ENCODE measurements around the gene DIP2C.

- TF ChIP-seq, protein P1, sequence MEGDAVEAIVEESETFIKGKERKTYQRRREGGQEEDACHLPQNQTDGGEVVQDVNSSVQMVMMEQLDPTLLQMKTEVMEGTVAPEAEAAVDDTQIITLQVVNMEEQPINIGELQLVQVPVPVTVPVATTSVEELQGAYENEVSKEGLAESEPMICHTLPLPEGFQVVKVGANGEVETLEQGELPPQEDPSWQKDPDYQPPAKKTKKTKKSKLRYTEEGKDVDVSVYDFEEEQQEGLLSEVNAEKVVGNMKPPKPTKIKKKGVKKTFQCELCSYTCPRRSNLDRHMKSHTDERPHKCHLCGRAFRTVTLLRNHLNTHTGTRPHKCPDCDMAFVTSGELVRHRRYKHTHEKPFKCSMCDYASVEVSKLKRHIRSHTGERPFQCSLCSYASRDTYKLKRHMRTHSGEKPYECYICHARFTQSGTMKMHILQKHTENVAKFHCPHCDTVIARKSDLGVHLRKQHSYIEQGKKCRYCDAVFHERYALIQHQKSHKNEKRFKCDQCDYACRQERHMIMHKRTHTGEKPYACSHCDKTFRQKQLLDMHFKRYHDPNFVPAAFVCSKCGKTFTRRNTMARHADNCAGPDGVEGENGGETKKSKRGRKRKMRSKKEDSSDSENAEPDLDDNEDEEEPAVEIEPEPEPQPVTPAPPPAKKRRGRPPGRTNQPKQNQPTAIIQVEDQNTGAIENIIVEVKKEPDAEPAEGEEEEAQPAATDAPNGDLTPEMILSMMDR (IDR thresholded peaks at IDR 0.05), result no peak
- no peak for TF ChIP-seq POLR2A (IDR thresholded peaks at IDR 0.05)
These were observed 55.9 kb downstream of the DIP2C start for GRCh38 chr10:633279-634245.

All from testis (tissue), 2 donors.